CD4-positive, CD25-positive, alpha-beta regulatory T cell (primary cell): ENCODE results near the gene TMPRSS11E. TPM values are rescaled to one million over a fixed set of nuclear protein-coding genes. Genes with fewer than 3 reads are reported as not detected.
"Not testable (repeated sequence)": the region's sequence is repeated elsewhere in the genome, so short reads cannot be mapped to it uniquely, and the experiment has no call there.

Experiments
- ATAC-seq, 2 donors: fragments of 150-1000 bp; cut with Tn5 transposase; one replicate each; pipeline ENCODE4 v1.10.0; 2021; ENCODE audit warnings: low read depth in 2 of 2, moderate number of reproducible peaks in 2 of 2, moderate library complexity in 1 of 2
- DNase-seq, 3 donors: peaks; one replicate each; pipeline versions ENCODE4 v3.0.0 to v3.0.0-alpha.2; 2012 to 2022; ENCODE audit warnings: mixed read lengths in 1 of 3
- H3K27ac ChIP-seq: one replicate; pipeline ENCODE4 v1.7.0; 2013; ENCODE audit warnings: mild to moderate bottlenecking, low read length; ENCODE audit not compliant: insufficient read depth, poor library complexity, severe bottlenecking
- H3K27me3 ChIP-seq: one replicate; pipeline ENCODE4 v1.7.0; 2013; ENCODE audit warnings: low read length; ENCODE audit not compliant: control insufficient read depth, insufficient read depth
- H3K36me3 ChIP-seq: one replicate; pipeline ENCODE4 v1.7.0; 2013; ENCODE audit warnings: mild to moderate bottlenecking, low read length, moderate library complexity; ENCODE audit not compliant: control insufficient read depth, insufficient read depth
- H3K4me1 ChIP-seq: 2 replicates; pipeline ENCODE4 v1.7.0; 2013; ENCODE audit warnings: mild to moderate bottlenecking, low read length; ENCODE audit not compliant: insufficient read depth, control insufficient read depth, poor library complexity, severe bottlenecking
- H3K4me3 ChIP-seq: one replicate; pipeline ENCODE4 v1.7.0; 2013; ENCODE audit warnings: low read depth, mild to moderate bottlenecking, low read length, moderate library complexity
- H3K9me3 ChIP-seq, 2 experiments: 1 replicate in 1 of 2; 2 replicates in 1 of 2; pipeline ENCODE4 v1.7.0; 2013; ENCODE audit warnings: low read length in 2 of 2, mild to moderate bottlenecking in 1 of 2, moderate library complexity in 1 of 2; ENCODE audit not compliant: control insufficient read depth in 2 of 2
- H3K27ac Mint-ChIP-seq, 3 donors: one replicate each; pipeline ENCODE4 v1.8.0; 2020 to 2022; ENCODE audit warnings: mild to moderate bottlenecking in 3 of 3, mixed read lengths in 3 of 3, moderate library complexity in 2 of 3
- H3K27me3 Mint-ChIP-seq: one replicate; pipeline ENCODE4 v1.8.0; 2022; ENCODE audit warnings: mild to moderate bottlenecking, mixed read lengths
- H3K36me3 Mint-ChIP-seq: one replicate; pipeline ENCODE4 v1.8.0; 2020; ENCODE audit warnings: mixed read lengths
- H3K4me1 Mint-ChIP-seq, 4 donors: one replicate each; pipeline ENCODE4 v1.8.0; 2020 to 2022; ENCODE audit warnings: mixed read lengths in 4 of 4, mild to moderate bottlenecking in 1 of 4
- H3K4me3 Mint-ChIP-seq, 4 donors: one replicate each; pipeline ENCODE4 v1.8.0; 2020 to 2022; ENCODE audit warnings: mild to moderate bottlenecking in 4 of 4, mixed read lengths in 4 of 4, moderate library complexity in 3 of 4
- H3K9me3 Mint-ChIP-seq, 7 donors: one replicate each; pipeline ENCODE4 v1.8.0; 2020 to 2022; ENCODE audit warnings: mixed read lengths in 7 of 7, mild to moderate bottlenecking in 3 of 7, moderate library complexity in 2 of 7
- polyA plus RNA-seq, 4 donors: library from polyadenylated mRNA; unstranded; fragments of 300-500 nt; fragmentation: Illumina TruSeq; gene quantifications; one replicate each; pipeline ENCODE4 v1.2.3, GENCODE V29; 2021
- total RNA-seq: library from RNA; stranded (reverse); gene quantifications from one replicate; pipeline ENCODE4 v1.2.3, GENCODE V29; 2022

The TMPRSS11E gene
- total and polyA plus RNA-seq, 5 donors from 2014 or later = 0.22 TPM; not detected in 4

DNA sequence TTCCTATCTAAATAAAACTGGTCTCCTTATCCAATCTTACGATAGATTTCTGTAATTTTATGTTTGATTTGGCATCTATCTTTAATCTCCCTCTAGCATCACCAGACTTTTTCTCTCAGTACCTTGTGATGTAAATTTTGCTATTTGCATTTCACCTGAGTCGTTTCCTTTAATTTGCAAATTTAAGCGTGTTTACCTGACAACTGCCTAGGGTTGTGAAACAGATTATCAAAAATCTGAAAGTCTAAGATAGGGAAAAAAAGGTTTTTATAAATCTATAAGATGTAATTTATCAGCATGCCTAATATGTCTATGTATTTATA, 39.4 kb upstream of the TMPRSS11E start:
- no peaks in the 10 kb centered on the region for H3K4me1 ChIP-seq
- Mint-ChIP-seq H3K27ac (no peak overlapping the region), H3K27me3 (peaks cover 13% of the 10 kb centered on the region), H3K9me3 (peaks cover 0 to 2% (median 0%) of the 10 kb centered on the region in 7 donors), H3K4me3 (no peak overlapping the region), H3K4me1 (peaks cover 0 to 10% (median 2%) of the 10 kb centered on the region in 4 donors), H3K36me3 (peaks cover 6% of the 10 kb centered on the region)
- DNase-seq = no peak
- no peaks in the 10 kb centered on the region for H3K9me3 ChIP-seq
- no peak for ATAC-seq
- no peaks in the 10 kb centered on the region for H3K36me3 ChIP-seq
- H3K27ac ChIP-seq = no peak overlapping the region
- no peaks in the 10 kb centered on the region for H3K27me3 ChIP-seq
- no peak overlapping the region for H3K4me3 ChIP-seq

DNA sequence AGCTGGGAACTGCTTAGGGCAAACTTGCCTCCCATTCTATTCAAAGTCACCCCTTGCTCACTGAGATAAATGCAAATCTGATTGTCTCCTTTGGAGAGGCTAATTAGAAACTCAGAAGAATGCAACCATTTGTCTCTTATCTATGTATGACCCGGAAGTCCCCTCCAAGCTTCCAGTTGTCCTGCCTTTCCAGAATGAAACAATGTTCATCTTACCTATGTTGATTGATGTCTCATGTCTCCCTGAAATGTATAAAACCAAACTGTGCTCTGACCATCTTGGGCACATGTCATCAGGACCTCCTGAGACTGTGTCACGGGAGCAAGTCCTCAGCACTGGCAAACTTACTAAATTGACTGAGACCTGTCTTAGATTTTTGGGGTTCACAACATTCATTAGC, 37.1 kb upstream of the TMPRSS11E start:
- Mint-ChIP-seq H3K27ac (peak overlapping the region in 1 of 3 donors; percentile 10), H3K27me3 (peaks cover 13% of the 10 kb centered on the region), H3K4me1 (peaks cover 0 to 3% (median 2%) of the 10 kb centered on the region in 4 donors), H3K36me3 (peaks cover 6% of the 10 kb centered on the region), H3K4me3 (no peak overlapping the region), H3K9me3 (no peaks in the 10 kb centered on the region)
- ATAC-seq = no peak
- no peaks in the 10 kb centered on the region for H3K27me3 ChIP-seq
- H3K4me3 ChIP-seq = no peak overlapping the region
- H3K9me3 ChIP-seq = no peaks in the 10 kb centered on the region
- DNase-seq = no peak
- no peaks in the 10 kb centered on the region for H3K36me3 ChIP-seq
- H3K27ac ChIP-seq = no peak overlapping the region
- no peaks in the 10 kb centered on the region for H3K4me1 ChIP-seq

GRCh38 chr4:68410643-68411042, 36.6 kb upstream of the TMPRSS11E start:
- peaks cover 6% of the 10 kb centered on the region for H3K36me3 Mint-ChIP-seq
- H3K36me3 ChIP-seq = no peaks in the 10 kb centered on the region
- no peak overlapping the region for H3K4me3 ChIP-seq
- H3K4me1 ChIP-seq = no peaks in the 10 kb centered on the region
- H3K27ac ChIP-seq = no peak overlapping the region
- peaks cover 13% of the 10 kb centered on the region for H3K27me3 Mint-ChIP-seq
- peak overlapping the region in 1 of 3 donors; percentile 10 for H3K27ac Mint-ChIP-seq
- ATAC-seq (no peak), DNase-seq (no peak)
- no peaks in the 10 kb centered on the region for H3K27me3 ChIP-seq
- H3K9me3 ChIP-seq = no peaks in the 10 kb centered on the region
- H3K4me3 Mint-ChIP-seq = no peak overlapping the region
- no peaks in the 10 kb centered on the region for H3K9me3 Mint-ChIP-seq
- peaks cover 0 to 6% (median 2%) of the 10 kb centered on the region in 4 donors for H3K4me1 Mint-ChIP-seq

GRCh38 chr4:68412031-68412430, 35.2 kb upstream of the TMPRSS11E start:
- H3K27me3 Mint-ChIP-seq = peaks cover 10% of the 10 kb centered on the region
- H3K9me3 Mint-ChIP-seq, H3K4me1 ChIP-seq, H3K4me1 Mint-ChIP-seq, H3K36me3 Mint-ChIP-seq, H3K4me3 Mint-ChIP-seq, H3K4me3 ChIP-seq, H3K36me3 ChIP-seq, H3K9me3 ChIP-seq, H3K27ac Mint-ChIP-seq, H3K27me3 ChIP-seq, ATAC-seq, H3K27ac ChIP-seq, DNase-seq: not testable (repeated sequence)

- H3K27me3 Mint-ChIP-seq = peaks cover 6% of the 10 kb centered on the region
- no peaks in the 10 kb centered on the region for H3K36me3 Mint-ChIP-seq
- Histone ChIP-seq H3K9me3 (no peaks in the 10 kb centered on the region), H3K27me3 (no peaks in the 10 kb centered on the region), H3K4me1 (no peaks in the 10 kb centered on the region), H3K4me3 (no peak overlapping the region), H3K27ac (no peak overlapping the region), H3K36me3 (no peaks in the 10 kb centered on the region)
- DNase-seq (no peak), ATAC-seq (no peak)
- H3K9me3 Mint-ChIP-seq = peaks cover 0 to 4% (median 0%) of the 10 kb centered on the region in 7 donors
- H3K4me1 Mint-ChIP-seq = peaks cover 0 to 6% (median 2%) of the 10 kb centered on the region in 4 donors
- no peak overlapping the region for H3K27ac Mint-ChIP-seq
- H3K4me3 Mint-ChIP-seq = no peak overlapping the region
Measured at GRCh38 chr4:68416591-68416990, 30.7 kb upstream of the TMPRSS11E start.

GRCh38 chr4:68426516-68426915, 20.7 kb upstream of the TMPRSS11E start:
- Mint-ChIP-seq H3K4me3 (no peak overlapping the region), H3K9me3 (peaks cover 0 to 10% (median 5%) of the 10 kb centered on the region in 7 donors), H3K27ac (no peak overlapping the region), H3K4me1 (peaks cover 2 to 12% (median 4%) of the 10 kb centered on the region in 4 donors), H3K27me3 (no peaks in the 10 kb centered on the region), H3K36me3 (no peaks in the 10 kb centered on the region)
- H3K27ac ChIP-seq = no peak overlapping the region
- no peak for DNase-seq
- H3K9me3 ChIP-seq = no peaks in the 10 kb centered on the region
- no peaks in the 10 kb centered on the region for H3K36me3 ChIP-seq
- H3K4me3 ChIP-seq = no peak overlapping the region
- H3K4me1 ChIP-seq = no peaks in the 10 kb centered on the region
- H3K27me3 ChIP-seq = no peaks in the 10 kb centered on the region
- ATAC-seq = no peak

GRCh38 chr4:68430337-68430736, 16.9 kb upstream of the TMPRSS11E start:
- Histone ChIP-seq H3K27me3 (no peaks in the 10 kb centered on the region), H3K4me3 (no peak overlapping the region), H3K27ac (no peak overlapping the region), H3K36me3 (no peaks in the 10 kb centered on the region), H3K9me3 (no peaks in the 10 kb centered on the region), H3K4me1 (peaks cover 8% of the 10 kb centered on the region)
- peaks cover 15 to 26% (median 17%) of the 10 kb centered on the region in 4 donors for H3K4me1 Mint-ChIP-seq
- no peak for ATAC-seq
- H3K36me3 Mint-ChIP-seq = no peaks in the 10 kb centered on the region
- H3K9me3 Mint-ChIP-seq = peaks cover 0 to 2% (median 0%) of the 10 kb centered on the region in 7 donors
- no peak overlapping the region for H3K4me3 Mint-ChIP-seq
- DNase-seq = no peak
- no peaks in the 10 kb centered on the region for H3K27me3 Mint-ChIP-seq
- peak overlapping the region in 1 of 3 donors; percentile 56 for H3K27ac Mint-ChIP-seq

- no peak for ATAC-seq
- Mint-ChIP-seq H3K9me3 (peaks cover 0 to 5% (median 0%) of the 10 kb centered on the region in 7 donors), H3K4me3 (no peak overlapping the region), H3K27me3 (no peaks in the 10 kb centered on the region), H3K4me1 (peaks cover 24 to 41% (median 31%) of the 10 kb centered on the region in 4 donors), H3K27ac (peak overlapping the region in 1 of 3 donors; percentile 29), H3K36me3 (no peaks in the 10 kb centered on the region)
- H3K36me3 ChIP-seq = no peaks in the 10 kb centered on the region
- H3K27me3 ChIP-seq = no peaks in the 10 kb centered on the region
- H3K9me3 ChIP-seq = no peaks in the 10 kb centered on the region
- H3K27ac ChIP-seq = no peak overlapping the region
- H3K4me1 ChIP-seq = peaks cover 20% of the 10 kb centered on the region
- H3K4me3 ChIP-seq = no peak overlapping the region
- no peak for DNase-seq
Measured at GRCh38 chr4:68432320-68432719, 14.9 kb upstream of the TMPRSS11E start.
